Erythroblast (primary cell): Measurements from ENCODE around the gene WASF2.
"Not testable (repeated sequence)": the region's sequence is repeated elsewhere in the genome, so short reads cannot be mapped to it uniquely, and the experiment has no call there.

Source experiments
- GATA1 ChIP-seq: IDR thresholded peaks from 2 replicates; pipeline ENCODE4 v1.6.1; 2011; ENCODE audit warnings: low read depth, mild to moderate bottlenecking, control low read depth, low read length, moderate library complexity
- POLR2A ChIP-seq: IDR thresholded peaks from 2 replicates; pipeline ENCODE4 v1.6.1; 2011; ENCODE audit warnings: mild to moderate bottlenecking, low read length

DNA sequence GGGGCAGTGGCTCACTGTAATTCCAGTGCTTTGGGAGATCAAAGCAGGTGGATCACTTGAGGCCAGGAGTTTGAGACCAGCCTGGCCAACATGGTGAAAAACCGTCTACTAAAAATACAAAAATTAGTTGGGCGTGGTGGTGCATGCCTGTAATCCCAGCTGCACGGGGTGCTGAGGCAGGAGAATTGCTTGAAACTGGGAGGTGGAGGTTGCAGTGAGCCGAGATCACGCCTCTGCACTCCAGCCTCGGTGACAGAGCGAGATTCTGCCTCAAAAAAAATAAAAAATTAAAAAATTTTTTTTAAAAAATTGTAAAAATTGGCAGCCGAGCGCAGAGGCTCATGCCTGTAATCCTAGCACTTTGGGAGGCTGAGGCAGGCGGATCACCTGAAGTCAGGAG is 31.4 kb downstream of the WASF2 start:
- not testable (repeated sequence) for TF ChIP-seq POLR2A, GATA1
